ENCODE data around the gene DLST. TPM values are rescaled to one million over a fixed set of nuclear protein-coding genes. Genes with fewer than 3 reads are reported as not detected.

The DLST gene
- total RNA-seq, 1 donor from 2014 or later, result 74.5 TPM

DNA sequence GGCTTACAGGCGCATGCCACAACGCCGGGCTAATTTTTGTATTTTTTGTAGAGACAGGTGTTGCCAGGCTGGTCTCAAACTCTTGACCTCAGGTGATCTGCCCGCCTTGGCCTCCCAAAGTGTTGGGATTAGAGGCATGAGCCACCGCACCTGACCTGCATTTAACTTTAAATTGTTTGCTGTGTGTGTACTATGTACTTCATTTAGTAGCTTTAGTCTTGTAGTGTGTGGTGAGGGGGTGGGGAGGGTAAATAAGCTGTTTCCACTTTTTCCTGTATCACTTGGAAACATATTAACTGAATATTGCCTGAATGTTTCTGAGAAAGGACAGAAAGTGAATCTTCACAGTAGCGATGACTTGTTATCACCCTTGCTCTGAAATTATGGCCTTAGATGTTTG lies 8.5 kb downstream of the DLST start:
- no peak for DNase-seq (ENCODE audit: low spot score)
- H3K9me3 Mint-ChIP-seq (ENCODE audit: low read depth), result no peaks in the 10 kb centered on the region
- no peaks in the 10 kb centered on the region for H3K27me3 Mint-ChIP-seq (ENCODE audit: low read depth)
- H3K4me3 Mint-ChIP-seq (ENCODE audit: unreplicated experiment), result no peak overlapping the region
- TF ChIP-seq, protein P1, sequence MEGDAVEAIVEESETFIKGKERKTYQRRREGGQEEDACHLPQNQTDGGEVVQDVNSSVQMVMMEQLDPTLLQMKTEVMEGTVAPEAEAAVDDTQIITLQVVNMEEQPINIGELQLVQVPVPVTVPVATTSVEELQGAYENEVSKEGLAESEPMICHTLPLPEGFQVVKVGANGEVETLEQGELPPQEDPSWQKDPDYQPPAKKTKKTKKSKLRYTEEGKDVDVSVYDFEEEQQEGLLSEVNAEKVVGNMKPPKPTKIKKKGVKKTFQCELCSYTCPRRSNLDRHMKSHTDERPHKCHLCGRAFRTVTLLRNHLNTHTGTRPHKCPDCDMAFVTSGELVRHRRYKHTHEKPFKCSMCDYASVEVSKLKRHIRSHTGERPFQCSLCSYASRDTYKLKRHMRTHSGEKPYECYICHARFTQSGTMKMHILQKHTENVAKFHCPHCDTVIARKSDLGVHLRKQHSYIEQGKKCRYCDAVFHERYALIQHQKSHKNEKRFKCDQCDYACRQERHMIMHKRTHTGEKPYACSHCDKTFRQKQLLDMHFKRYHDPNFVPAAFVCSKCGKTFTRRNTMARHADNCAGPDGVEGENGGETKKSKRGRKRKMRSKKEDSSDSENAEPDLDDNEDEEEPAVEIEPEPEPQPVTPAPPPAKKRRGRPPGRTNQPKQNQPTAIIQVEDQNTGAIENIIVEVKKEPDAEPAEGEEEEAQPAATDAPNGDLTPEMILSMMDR (IDR thresholded peaks at IDR 0.05), result no peak
- peaks cover 25% of the 10 kb centered on the region for H3K4me1 Mint-ChIP-seq (ENCODE audit: low read depth)
- H3K36me3 Mint-ChIP-seq (ENCODE audit: low read depth), result peaks cover 35% of the 10 kb centered on the region
- H3K27ac Mint-ChIP-seq (ENCODE audit: unreplicated experiment), result no peak overlapping the region

DNA sequence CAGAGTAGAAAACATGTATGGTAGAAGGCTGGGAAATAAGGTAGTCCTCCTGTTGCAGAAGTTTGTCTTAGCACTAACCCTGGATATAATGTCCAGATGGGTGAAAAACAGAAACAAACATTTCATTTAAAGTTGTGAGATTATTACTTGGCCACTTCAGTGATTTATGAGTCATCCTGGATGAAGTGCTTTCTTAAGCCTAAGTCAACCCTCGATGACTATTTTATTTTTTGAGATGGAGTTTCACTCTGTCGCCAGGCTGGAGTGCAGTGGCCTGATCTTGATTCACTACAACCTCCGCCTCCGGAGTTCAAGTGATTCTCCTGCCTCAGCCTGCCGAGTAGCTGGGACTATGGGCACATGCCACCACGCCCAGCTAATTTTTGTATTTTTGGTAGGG lies 10.2 kb downstream of the DLST start:
- Mint-ChIP-seq H3K27ac (ENCODE audit: unreplicated experiment) (peak overlapping the region; percentile 22), H3K36me3 (ENCODE audit: low read depth) (peaks cover 43% of the 10 kb centered on the region), H3K27me3 (ENCODE audit: low read depth) (no peaks in the 10 kb centered on the region), H3K4me1 (ENCODE audit: low read depth) (peaks cover 16% of the 10 kb centered on the region), H3K9me3 (ENCODE audit: low read depth) (no peaks in the 10 kb centered on the region), H3K4me3 (ENCODE audit: unreplicated experiment) (no peak overlapping the region)
- TF ChIP-seq, protein P1 (IDR thresholded peaks at IDR 0.05), result no peak
- no peak for DNase-seq (ENCODE audit: low spot score)

DNA sequence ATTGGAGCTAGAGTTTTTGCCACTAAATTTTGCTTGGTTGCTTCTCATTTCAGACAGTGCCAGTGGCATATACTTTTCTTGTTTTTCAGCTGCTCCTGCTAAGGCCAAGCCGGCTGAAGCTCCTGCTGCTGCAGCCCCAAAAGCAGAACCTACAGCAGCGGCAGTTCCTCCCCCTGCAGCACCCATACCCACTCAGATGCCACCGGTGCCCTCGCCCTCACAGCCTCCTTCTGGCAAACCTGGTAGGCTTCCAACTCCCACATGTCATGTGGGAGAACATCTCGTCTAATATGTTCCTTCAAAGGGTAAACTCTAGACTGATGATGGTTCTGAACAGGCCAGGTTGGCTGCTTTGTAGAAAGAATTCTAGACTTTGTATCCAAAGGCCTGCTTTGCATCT lies 11.0 kb downstream of the DLST start:
- no peaks in the 10 kb centered on the region for H3K9me3 Mint-ChIP-seq (ENCODE audit: low read depth)
- peaks cover 16% of the 10 kb centered on the region for H3K4me1 Mint-ChIP-seq (ENCODE audit: low read depth)
- H3K27ac Mint-ChIP-seq (ENCODE audit: unreplicated experiment), result no peak overlapping the region
- peaks cover 49% of the 10 kb centered on the region for H3K36me3 Mint-ChIP-seq (ENCODE audit: low read depth)
- TF ChIP-seq, protein P1 (IDR thresholded peaks at IDR 0.05), result no peak
- no peak overlapping the region for H3K4me3 Mint-ChIP-seq (ENCODE audit: unreplicated experiment)
- H3K27me3 Mint-ChIP-seq (ENCODE audit: low read depth), result no peaks in the 10 kb centered on the region
- DNase-seq (ENCODE audit: low spot score), result no peak

DNA sequence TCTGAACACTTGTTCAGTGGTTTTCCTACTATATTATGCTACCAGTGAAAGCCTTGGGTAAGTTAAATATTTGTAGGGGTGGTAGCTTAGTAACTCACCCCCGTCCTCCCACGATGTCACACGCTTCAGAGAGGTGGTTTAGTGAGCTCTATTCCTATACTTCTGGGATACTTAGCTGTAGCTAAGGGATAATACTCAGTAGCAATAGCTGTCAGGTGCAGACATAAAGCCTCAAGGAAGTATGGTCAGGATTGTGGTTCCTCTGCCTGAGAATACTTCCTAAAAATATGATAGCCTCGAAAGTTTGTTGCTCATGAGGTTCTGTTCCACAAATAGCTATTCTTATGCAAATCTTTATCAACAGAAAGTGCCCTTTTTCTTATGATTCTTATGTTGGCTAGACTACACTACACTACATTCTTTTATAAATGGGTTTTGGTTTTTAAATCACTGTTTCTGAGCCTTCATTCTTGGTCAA lies 11.9 kb downstream of the DLST start:
- H3K4me3 Mint-ChIP-seq (ENCODE audit: unreplicated experiment), result no peak overlapping the region
- H3K27ac Mint-ChIP-seq (ENCODE audit: unreplicated experiment), result no peak overlapping the region
- H3K36me3 Mint-ChIP-seq (ENCODE audit: low read depth), result peaks cover 52% of the 10 kb centered on the region
- DNase-seq (ENCODE audit: low spot score), result no peak
- H3K4me1 Mint-ChIP-seq (ENCODE audit: low read depth), result peaks cover 11% of the 10 kb centered on the region
- H3K9me3 Mint-ChIP-seq (ENCODE audit: low read depth), result no peaks in the 10 kb centered on the region
- TF ChIP-seq, protein P1 (IDR thresholded peaks at IDR 0.05), result no peak
- no peaks in the 10 kb centered on the region for H3K27me3 Mint-ChIP-seq (ENCODE audit: low read depth)

DNA sequence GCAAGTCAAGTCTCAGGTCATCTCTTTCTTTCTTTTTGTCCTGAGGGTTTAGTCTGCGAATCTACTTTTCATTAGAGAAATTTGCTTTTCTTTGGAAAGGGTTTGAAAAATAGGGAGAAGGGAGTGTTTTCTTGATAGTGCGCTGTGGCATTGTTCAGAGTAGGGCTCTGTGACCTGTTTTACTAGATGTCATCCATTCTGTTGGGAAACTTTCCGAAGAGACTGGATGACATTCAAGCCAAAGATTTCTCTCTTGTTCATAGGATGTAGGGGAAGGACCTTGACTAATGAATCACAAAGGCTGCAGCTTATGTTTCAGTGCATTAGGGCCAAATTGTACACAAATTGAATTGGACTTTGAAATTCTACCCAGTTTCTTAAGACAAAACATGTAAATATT lies 14.7 kb downstream of the DLST start:
- Mint-ChIP-seq H3K27me3 (ENCODE audit: low read depth) (no peaks in the 10 kb centered on the region), H3K36me3 (ENCODE audit: low read depth) (peaks cover 62% of the 10 kb centered on the region), H3K27ac (ENCODE audit: unreplicated experiment) (no peak overlapping the region), H3K4me1 (ENCODE audit: low read depth) (peaks cover 7% of the 10 kb centered on the region), H3K9me3 (ENCODE audit: low read depth) (no peaks in the 10 kb centered on the region), H3K4me3 (ENCODE audit: unreplicated experiment) (no peak overlapping the region)
- TF ChIP-seq, protein P1 (IDR thresholded peaks at IDR 0.05), result no peak
- DNase-seq (ENCODE audit: low spot score), result no peak

Measured in chondrocyte (in vitro differentiated cells).